ENCODE measurements around the gene NPFFR1.

GRCh38 chr10:70198696-70199466 lies 84.9 kb downstream of the NPFFR1 start:
- TF ChIP-seq YY1 (IDR thresholded peaks at IDR 0.05; ENCODE audit: insufficient read depth, insufficient read length) (no peak), SUZ12 (IDR thresholded peaks at IDR 0.05; ENCODE audit: extremely low read depth, insufficient read depth, insufficient read length) (no peak)
